Fibroblast of villous mesenchyme (primary cell): Measurements from ENCODE around the gene C1orf74. TPM values are rescaled to one million over a fixed set of nuclear protein-coding genes. Genes with fewer than 3 reads are reported as not detected.
A peak's percentile ranks its signal among the peaks of the same experiment; 100 is the strongest.

Experiments
- DNase-seq: peaks from one replicate; pipeline ENCODE4 v3.0.0-alpha.2; 2010; ENCODE audit warnings: low read depth
- H3K4me3 ChIP-seq: 2 replicates; pipeline ENCODE4 v1.5.1; 2011; ENCODE audit warnings: low read depth, mild to moderate bottlenecking, low read length
- total RNA-seq: library from RNA; depleted of rRNA; stranded (reverse); fragments of >200 nt; gene quantifications from 2 replicates; pipeline ENCODE4 v1.2.3, GENCODE V29; 2012
- TF ChIP-seq, protein P1 (sequence below): IDR thresholded peaks from 2 replicates; pipeline ENCODE4 v1.5.1; 2012; ENCODE audit warnings: low read depth, mild to moderate bottlenecking, low read length; ENCODE audit not compliant: insufficient read depth

C1orf74 gene
- total RNA-seq, 1 donor, result 3.0 TPM

DNA sequence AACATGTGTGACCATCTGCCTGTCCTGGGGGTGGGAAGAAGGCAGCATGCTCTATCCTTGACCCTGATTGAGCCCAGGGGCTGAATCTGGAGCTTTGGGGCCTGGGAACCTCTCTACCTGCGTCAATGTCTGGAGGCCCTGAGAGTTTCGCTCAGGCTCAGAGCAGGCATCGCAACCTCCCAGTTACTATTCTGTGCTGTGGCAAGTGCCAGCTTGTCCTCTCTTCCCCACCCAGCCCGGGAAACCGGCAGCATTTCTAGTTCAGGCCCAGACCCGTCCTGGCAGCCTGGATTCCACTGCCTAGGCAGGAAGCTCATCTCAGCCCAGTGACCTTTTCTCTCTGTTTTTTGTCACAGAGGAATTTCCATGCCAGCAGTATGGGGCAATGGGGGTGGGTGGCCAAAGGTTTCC lies 31.6 kb upstream of the C1orf74 start:
- TF ChIP-seq, protein P1, sequence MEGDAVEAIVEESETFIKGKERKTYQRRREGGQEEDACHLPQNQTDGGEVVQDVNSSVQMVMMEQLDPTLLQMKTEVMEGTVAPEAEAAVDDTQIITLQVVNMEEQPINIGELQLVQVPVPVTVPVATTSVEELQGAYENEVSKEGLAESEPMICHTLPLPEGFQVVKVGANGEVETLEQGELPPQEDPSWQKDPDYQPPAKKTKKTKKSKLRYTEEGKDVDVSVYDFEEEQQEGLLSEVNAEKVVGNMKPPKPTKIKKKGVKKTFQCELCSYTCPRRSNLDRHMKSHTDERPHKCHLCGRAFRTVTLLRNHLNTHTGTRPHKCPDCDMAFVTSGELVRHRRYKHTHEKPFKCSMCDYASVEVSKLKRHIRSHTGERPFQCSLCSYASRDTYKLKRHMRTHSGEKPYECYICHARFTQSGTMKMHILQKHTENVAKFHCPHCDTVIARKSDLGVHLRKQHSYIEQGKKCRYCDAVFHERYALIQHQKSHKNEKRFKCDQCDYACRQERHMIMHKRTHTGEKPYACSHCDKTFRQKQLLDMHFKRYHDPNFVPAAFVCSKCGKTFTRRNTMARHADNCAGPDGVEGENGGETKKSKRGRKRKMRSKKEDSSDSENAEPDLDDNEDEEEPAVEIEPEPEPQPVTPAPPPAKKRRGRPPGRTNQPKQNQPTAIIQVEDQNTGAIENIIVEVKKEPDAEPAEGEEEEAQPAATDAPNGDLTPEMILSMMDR, result no peak
- H3K4me3 ChIP-seq, result no peak overlapping the region
- DNase-seq, result no peak

DNA sequence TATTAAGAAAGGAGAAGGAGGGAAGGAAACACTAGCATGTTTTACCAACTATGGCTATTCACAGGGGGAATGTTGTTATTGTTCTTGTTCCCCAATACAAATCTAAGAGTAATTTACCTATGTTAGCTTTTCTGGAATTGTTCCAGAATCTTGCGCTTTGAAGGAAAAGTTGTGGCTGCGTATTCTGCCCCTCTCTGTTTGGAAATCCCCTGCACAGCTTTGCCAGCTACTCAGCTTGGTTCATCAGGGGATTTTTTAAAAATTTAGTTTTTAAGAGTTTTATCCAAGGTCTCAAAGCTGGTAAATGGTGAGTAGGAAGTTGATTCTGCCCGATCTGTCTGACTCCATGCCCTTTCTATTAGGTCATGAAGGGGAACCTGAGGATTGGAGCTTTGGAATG lies 31.1 kb upstream of the C1orf74 start:
- TF ChIP-seq, protein P1, result no peak
- no peak for DNase-seq
- H3K4me3 ChIP-seq, result no peak overlapping the region

DNA sequence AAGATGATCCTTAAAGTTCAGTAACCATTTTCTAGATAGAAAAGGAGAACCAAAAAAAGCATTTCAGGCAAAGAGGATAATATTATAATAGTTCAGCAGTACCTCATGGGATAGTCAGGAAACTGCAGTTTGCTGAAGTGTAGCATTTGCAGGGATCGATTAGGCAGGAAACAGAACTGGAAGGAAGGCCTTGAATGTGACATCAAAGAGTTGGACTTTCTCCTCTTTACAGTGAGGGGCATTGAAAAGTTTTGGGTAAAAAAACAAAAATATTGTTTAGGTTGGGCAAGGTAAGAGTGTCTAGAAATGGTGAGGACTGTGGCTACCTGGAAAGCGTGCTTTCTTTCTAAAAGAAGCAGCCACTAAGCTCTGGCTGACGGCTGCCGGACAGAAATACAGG lies 29.5 kb upstream of the C1orf74 start:
- TF ChIP-seq, protein P1, result no peak
- H3K4me3 ChIP-seq, result no peak overlapping the region
- DNase-seq, result no peak

DNA sequence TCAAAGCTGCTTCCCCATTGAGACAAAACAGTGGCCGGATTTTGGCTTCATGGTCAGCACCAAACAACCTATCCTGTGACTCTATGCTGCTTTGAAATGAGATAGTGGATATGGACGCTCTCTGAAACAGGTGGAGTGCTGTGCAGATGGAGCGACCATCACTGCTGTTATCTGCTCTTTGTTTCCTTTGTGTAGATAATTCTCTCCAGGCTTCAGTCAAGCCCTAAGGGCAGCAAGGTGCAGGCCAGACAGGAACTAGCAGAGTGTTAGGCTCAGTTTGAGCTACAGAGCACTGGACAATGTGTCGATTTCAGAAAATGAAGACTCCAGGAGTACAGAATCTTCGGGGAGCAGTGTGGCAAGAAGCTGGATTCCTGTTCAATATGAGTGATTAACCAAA lies 26.4 kb upstream of the C1orf74 start:
- no peak for DNase-seq
- TF ChIP-seq, protein P1, result no peak
- H3K4me3 ChIP-seq, result no peak overlapping the region

DNA sequence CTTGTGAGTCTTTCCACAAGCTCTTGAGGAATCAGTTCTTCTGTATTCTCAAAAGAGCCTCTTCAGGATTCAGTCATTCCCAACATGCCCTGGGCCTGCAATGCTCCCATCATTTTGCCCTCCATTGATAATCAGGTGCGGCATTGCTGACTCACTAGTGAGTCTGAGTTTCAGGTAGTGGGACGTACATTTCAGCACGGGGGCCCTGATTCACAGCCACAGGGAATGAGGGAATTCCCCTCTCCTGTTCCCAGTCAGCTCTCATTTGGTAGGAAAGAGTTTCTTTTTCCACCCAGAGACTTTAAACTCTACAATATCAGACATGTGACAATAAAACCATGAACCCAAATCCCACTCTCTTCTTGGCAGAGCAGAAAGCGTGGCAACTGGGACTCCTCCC lies 25.3 kb upstream of the C1orf74 start:
- DNase-seq, result no peak
- TF ChIP-seq, protein P1, result no peak
- H3K4me3 ChIP-seq, result no peak overlapping the region

DNA sequence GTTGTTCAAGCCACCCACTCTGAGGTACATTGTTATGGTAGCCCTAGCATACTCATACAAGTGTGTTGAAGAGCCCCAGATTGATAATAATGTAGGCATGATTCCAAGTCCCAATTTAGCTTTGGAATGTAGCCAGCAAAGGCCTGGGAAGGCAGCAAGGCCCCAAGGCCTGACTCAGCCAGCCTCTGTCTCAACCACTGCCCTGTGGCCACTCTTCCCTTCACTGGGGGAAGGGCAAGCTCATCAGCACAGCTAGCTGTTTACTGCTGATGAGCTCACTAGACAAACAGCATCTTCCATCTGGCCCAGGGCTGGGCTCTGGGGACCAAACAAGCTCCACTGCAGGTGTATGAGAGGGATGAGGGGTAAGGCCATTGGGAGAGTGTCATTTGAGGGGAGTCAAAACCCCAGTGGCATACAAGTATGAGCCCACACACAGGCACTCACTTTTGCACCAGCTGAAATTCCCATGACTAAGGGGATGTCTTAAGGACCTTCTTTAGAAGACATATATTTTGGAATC lies 23.8 kb upstream of the C1orf74 start:
- DNase-seq, result peak; percentile 85
- TF ChIP-seq, protein P1, result no peak
- H3K4me3 ChIP-seq, result no peak overlapping the region

DNA sequence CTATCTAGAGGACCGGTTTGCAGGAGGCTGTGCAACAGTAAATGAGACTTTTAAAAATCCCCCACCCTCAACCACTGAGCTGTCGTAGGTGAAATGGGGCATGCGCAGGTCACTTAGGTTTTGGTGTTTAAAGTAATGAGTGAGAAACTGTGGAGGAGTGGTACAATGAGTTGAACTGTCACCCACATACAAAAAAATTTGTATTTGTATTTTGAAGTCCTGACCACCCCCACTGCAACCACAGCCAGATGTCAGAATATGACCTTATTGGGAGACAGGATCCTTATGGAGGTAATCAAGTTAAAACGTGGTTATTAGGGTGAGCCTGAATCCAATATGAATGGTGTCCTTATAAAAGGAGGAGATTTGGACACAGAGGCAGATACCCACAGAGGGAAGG lies 23.1 kb upstream of the C1orf74 start:
- no peak overlapping the region for H3K4me3 ChIP-seq
- TF ChIP-seq, protein P1, result no peak
- DNase-seq, result no peak
